Measurements from ENCODE around the gene POLR3A. TPM values are rescaled to one million over a fixed set of nuclear protein-coding genes. Genes with fewer than 3 reads are reported as not detected.
"Not testable (repeated sequence)": the region's sequence is repeated elsewhere in the genome, so short reads cannot be mapped to it uniquely, and the experiment has no call there.

POLR3A gene
- polyA plus RNA-seq, 10 donors = 11.0 to 15.6 (median 13.9) TPM

- DNase-seq = no peak
Measured at GRCh38 chr10:78025685-78026364, 3.5 kb downstream of the POLR3A start.

- DNase-seq = no peak
Measured at GRCh38 chr10:78023741-78024140, 5.6 kb downstream of the POLR3A start.

GRCh38 chr10:78021201-78021600 lies 8.1 kb downstream of the POLR3A start:
- no peak for DNase-seq

GRCh38 chr10:78019264-78019663 lies 10.1 kb downstream of the POLR3A start:
- DNase-seq = no peak

GRCh38 chr10:78017856-78018255 lies 11.5 kb downstream of the POLR3A start:
- no peak for DNase-seq

GRCh38 chr10:78015546-78015945 lies 13.8 kb downstream of the POLR3A start:
- DNase-seq = no peak

- no peak for DNase-seq
Measured at GRCh38 chr10:78013564-78013963, 15.8 kb downstream of the POLR3A start.

- DNase-seq = no peak
Measured at GRCh38 chr10:78011065-78011464, 18.2 kb downstream of the POLR3A start.

GRCh38 chr10:78010278-78010677 lies 19.0 kb downstream of the POLR3A start:
- DNase-seq = no peak

- no peak for DNase-seq
Measured at GRCh38 chr10:78009662-78010061, 19.7 kb downstream of the POLR3A start.

GRCh38 chr10:78007172-78007571 lies 22.1 kb downstream of the POLR3A start:
- DNase-seq = no peak

- DNase-seq = no peak
Measured at GRCh38 chr10:78004215-78005026, 24.9 kb downstream of the POLR3A start.

- no peak for DNase-seq
Measured at GRCh38 chr10:78002541-78003288, 26.6 kb downstream of the POLR3A start.

- DNase-seq = no peak
Measured at GRCh38 chr10:78000956-78001472, 28.3 kb downstream of the POLR3A start.

GRCh38 chr10:78000206-78000605 lies 29.1 kb downstream of the POLR3A start:
- DNase-seq = no peak

GRCh38 chr10:77998780-77999179 lies 30.5 kb downstream of the POLR3A start:
- not testable (repeated sequence) for DNase-seq

- DNase-seq = no peak
Measured at GRCh38 chr10:77993620-77994019, 35.7 kb downstream of the POLR3A start.

- DNase-seq = no peak
Measured at GRCh38 chr10:77989081-77989724, 40.1 kb downstream of the POLR3A start.

GRCh38 chr10:77987671-77988255 lies 41.6 kb downstream of the POLR3A start:
- no peak for DNase-seq

- no peak for DNase-seq
Measured at GRCh38 chr10:77984986-77985385, 44.3 kb downstream of the POLR3A start.

All from muscle of back (tissue), 11 donors.